Activated CD4-positive, alpha-beta T cell treated with anti-CD3 and anti-CD28 coated beads, Interleukin-2, amount 50 U/mL, for 4 hours (primary cell): Measurements from ENCODE around the gene ADARB2.
"Not testable (repeated sequence)": the region's sequence is repeated elsewhere in the genome, so short reads cannot be mapped to it uniquely, and the experiment has no call there.

Experiments used
- DNase-seq, 2 experiments: peaks; one replicate each; pipeline ENCODE4 v3.0.0-alpha.2; 2020

The ADARB2 gene

DNA sequence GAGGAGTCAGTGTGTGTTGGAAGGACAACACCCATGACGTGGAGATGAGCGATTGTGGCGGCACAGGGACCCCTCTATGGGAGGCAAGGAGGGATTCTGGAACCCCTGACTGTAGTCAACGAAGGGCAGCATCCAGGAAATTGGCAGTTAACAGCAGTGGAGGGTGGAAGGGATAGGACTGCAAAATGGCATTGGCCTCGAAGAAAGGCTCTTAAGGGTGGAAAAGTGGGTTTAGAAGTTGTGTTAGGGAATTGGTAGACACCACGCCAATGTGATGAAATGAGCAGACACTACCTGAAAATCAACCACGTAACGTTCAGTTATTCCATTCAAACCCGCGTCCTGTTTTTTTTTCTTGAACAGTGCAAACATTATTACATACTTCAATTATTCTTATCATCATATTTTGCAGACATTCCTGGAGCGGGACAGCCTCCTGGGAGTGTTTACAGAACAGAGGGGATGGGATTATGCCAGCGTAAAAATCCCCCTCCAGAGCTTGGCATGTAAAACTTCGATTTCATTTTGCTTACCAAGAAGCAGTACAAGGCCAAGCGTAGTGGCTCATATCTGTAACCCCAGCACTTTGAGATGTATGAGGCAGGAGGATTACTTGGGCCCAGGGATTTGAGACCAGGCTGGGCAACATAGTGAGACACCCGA is 409.0 kb downstream of the ADARB2 start:
- no peak for DNase-seq

DNA sequence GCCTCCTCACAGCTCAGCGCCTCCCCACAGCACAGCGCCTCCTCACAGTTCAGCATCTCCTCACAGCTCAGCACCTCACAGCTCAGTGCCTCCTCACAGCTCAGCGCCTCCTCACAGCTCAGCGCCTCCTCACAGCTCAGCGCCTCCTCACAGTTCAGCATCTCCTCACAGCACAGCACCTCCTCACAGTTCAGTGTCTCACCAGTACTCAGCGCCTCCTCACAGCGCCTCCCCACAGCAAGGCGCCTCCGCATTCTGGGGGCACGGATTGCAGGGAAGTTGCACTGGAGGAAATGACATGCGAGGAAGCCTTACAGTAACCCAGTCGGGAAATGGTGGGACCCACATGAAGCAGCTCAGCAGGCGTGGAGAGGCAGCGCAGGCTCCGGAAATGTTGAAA is 409.6 kb downstream of the ADARB2 start:
- no peak for DNase-seq

DNA sequence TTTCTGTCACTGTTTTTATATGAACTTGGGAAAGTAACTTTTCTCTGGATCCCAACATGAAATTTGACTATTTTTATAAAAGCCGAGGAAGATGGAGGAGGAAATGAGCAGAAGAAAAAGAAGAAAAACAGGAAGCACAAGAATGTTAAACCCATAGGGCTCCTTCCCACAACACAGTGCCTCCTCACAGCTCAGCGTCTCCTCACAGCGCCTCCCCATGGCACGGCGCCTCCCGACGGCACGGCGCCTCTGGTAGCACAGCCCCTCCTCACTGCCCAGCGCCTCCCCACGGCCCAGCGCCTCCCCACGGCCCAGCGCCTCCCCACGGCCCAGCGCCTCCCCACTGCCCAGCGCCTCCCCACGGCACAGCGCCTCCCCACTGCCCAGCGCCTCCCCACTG is 410.8 kb downstream of the ADARB2 start:
- not testable (repeated sequence) for DNase-seq

DNA sequence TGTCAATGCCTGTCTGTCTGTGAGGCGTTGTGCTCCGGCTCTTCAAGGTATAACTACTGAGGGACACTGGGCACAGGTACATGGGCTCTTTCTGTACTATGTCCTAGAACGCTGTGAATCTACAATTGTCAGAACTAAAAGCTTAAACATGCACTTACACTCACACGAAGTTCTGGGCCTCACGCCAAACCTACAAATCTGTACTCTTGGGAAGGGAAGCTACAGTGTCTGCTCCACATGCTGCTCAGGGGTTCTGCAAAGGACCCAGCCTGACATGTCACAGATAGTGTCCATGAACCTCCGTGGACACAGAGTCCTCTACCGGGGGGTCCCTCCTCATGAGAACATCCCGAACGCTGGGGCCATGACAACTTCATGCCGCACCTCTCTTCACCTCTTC is 412.4 kb downstream of the ADARB2 start:
- no peak for DNase-seq

DNA sequence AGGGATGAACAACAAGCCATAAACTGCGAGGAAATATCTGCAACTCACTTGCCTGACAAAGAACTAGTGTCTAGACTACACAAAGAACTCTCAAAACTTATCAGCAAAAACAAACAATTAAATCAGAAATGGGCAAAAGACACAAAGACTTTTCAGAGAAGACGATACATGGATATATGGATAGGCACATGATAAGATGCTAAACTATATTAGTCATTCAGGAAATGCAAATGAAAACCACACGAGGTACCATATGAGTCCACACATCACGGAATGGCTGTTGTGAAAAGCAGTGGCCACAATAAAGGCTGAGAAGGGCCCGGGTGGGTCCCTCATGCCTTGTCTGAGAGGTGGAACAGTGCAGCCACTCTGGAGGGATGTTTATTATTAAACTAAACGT is 413.4 kb downstream of the ADARB2 start:
- DNase-seq = no peak

DNA sequence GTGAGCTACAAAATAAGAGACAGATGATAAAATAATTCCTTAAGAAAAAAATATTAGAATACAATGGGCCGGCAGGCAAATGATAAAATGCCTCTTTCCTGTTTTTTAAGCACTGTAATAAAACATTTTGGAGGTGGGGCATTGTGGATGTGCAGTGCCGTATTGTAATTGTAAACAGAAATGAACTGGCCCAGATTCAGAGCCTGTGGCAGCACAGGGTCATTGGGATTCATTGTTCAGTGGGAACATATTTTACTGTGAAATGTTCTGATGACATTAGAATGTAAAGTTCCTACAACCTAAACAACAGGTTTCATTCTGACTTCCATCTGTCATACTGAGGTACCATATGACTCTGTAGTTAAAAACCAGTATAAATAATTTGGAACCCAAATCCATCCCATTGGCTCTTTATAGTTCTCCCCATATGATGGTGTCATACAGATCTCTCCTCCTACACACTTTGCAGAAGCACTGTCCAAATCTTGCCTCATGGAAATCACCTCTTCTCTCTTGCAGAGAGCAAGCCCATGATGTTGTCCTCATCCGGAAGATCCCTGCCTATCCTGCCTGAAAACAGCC is 416.5 kb downstream of the ADARB2 start:
- DNase-seq = no peak

DNA sequence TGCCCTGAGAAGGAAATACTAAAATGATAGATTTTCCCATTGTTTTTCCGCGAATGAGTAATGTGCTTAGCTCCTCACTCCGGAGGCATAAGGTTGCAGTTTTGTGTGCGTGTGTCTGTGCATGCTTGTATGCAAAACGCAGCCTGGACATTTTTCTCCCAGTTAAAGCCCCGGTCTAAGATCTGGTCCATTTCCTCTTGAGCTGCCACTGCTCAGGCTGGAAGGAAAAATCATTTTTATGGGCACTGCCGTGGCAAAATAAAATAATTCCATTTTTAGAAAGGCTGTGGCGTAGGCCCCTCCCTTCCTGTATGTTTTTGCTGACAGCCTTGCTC is 420.5 kb downstream of the ADARB2 start:
- DNase-seq = no peak

DNA sequence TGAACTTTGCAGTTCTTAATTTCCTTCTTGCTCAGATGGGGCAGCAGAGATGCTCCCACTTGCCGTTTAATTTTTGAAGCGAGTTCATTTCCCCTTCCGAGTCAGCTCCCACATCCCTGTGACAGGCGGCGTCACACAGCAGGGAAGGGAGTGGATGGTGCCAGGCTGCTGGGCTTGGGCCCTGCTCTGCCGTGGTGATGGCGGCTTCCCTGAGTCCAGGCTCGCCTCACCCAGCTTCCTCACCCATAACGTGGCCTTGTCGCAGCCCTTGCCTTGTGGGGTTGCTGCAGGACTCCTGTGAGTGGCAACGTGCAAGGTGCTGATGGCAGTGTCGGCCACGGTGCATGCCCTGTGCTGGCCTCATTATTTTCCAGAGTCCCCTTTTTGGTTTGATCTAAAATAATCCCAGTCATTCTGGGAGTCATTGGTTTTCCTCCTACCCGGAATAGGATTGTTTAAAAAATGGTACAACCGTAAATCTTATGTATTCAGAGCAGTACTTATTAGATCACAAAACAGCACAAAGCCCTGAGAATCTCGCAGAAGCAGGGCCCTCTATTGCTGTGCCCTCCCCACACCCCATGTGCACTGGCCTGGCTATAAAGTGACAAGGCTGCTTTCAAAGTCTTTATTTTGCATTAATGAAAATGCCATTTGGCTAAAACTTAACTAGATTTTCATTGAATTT is 421.1 kb downstream of the ADARB2 start:
- no peak for DNase-seq

DNA sequence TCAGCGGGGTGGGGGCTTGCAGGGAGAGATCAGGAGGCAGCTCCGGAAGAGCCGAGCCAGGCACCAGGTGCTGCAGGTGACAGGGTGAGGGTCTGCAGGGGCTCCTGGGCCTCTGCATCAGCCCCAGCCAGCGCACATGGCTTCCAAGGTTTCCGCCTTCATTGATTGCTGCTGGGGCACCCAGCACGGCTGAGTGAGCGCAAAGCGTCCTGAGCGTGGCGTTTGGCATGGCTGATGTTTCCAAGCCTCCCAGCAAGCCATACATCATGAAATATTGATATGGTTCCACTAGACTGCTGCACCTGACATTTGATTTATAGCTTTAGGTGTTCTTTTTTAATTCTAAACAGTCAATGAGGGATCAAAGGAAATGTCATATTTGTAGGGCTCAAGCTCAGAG is 422.1 kb downstream of the ADARB2 start:
- no peak for DNase-seq

DNA sequence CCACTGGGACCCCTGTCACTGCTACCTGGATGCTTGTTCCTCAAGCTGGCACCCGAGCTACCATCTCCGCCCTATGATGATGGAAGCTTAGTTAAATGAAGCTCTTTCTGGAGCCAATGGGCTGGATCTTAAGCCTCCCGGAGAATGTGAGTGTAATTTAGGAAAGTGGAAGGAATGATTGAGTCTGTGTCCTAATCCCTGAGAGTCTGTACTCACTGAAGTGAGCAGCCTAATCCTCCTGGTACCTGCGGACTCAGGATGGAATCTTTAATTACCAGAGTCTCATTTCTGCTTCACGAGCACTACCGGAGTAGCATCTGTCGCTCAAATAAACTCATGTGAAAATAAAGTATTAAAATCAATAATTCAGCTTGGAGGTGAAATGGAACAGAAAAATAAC is 425.6 kb downstream of the ADARB2 start:
- no peak for DNase-seq

DNA sequence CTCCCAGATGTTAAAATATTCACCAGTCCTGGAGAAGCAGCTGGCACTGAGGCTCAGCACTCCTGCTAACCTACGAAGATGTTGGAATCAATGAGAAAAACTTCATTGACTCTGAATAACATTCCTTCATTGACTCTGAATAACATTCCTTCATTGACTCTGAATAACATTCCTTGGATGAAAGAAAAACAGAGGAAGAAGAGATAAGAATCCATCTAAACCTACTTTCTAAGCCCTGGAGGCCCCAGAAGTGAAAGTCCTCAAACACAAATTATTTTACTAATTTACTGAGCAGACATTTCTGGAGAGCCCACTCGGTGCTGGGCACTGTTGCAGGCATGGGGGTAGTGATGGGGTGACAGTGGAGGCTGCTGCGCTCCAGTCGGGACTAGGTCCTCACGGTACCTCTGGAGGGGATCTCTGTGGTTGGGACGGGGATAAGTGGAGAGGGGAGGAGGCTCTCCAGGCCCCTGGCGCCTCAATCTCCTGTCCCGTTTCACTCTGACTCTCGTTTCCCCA is 427.0 kb downstream of the ADARB2 start:
- DNase-seq = no peak

DNA sequence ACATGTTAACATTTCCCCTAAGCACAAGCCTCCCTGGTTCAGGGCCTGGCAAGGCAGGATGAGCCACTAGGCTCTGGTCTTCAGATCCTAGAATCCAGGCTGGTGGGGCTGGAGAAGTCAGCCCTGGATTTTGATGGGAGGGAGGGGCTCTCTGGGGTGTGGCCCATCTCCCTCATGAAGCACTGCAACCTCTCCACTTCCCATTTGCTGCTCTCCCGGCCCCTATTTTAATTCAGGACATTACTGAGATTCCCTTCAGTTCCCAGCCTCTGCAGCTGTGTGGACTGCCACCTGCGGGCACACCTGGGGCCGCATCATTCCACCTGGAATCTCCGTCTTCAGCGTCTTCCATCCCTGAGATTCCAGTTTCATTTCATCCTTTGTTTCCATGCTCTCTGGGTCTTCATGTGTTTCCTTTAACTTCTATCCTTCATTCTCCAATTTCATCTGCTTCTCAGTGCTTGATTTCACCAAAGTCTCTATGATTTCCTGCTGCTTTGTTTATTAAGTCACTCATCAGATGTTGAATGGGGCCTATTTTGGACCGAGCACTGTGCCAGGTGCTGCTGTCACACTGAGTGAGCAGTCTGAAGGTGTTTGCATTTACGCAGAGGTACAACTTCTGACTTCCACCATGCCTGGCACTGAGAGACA is 427.6 kb downstream of the ADARB2 start:
- DNase-seq = no peak

DNA sequence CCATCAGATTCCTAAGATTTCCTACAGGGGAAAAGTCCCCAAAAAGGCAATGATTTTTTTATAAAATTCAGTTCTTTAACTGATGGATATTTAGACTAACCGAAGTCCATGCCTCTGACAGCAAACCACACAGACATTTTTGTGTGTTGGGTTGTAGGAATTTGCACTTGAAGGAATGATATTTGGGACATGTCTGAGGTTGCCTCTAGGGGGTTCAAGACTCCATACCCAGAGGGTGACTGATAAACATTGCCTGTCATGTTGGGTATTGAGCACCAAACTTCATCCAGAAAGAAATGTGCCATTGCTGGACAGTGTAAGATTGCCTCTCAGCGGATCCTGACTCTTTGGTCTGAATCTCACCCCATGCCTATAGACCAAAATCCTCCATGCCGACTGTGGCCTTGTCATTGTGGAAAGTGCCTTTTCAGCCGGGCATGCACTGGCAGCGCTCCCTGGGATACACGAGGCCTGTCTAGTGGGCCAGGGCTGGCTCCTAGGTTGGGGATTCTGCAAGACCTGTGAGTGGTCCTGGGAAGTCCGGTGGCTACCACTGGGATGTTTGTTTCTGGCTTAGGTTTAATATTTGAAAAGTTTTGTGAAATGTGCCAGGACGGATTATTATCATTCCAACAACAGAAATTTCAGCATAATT is 428.2 kb downstream of the ADARB2 start:
- DNase-seq = no peak

DNA sequence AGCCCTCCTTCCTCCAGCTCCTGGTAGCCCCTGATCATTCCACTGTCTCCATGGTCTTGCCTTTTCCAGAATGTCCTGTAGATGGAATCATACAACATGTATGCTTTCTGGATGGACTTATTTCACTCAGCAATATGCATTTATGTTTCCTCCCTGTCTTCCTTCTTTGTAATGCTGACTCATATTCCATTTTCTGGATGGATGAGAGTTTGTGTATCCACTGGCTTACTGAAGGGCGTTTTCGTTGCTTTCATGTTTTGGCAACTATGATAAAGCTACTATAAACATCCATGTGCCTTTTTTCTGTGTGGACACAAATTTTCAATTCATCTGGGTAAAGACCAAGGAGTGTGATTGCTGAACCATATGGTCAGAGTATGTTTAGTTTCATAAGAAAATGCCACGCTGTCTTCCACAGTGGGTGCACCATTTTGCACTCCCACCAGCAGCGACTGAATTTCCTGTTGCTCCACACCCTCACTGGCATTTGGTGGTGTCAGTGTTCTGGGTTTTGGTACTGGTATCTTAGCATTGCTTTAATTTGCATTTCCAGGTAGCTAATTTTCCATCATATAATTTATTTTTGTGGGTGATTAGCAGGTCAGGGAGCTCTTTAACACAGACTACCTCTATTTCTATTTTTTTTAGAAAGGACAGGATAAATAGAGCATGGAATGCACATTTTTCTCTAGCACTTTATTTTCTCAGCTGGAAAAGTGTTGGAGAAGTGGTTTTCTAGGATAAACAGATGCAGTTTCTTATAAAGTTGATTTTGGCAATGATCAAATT is 429.0 kb downstream of the ADARB2 start:
- no peak for DNase-seq

DNA sequence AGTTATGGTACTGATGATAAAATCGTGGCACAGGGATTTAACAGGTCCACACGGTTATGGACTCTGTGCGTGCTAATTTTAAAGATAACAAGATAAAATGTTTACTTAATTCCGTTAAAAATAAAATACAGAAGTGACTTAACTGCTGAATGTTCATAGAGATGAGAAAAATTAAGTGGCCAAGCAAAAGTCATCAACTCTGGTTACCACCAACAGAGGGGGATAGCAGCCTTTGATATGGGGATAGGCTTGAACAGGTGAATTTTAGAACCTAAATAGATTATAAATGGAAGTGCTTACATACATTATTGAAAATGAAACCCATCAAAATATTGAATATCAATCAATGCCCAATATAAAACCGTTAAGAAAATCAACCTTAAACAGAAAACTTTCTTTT is 436.2 kb downstream of the ADARB2 start:
- no peak for DNase-seq

DNA sequence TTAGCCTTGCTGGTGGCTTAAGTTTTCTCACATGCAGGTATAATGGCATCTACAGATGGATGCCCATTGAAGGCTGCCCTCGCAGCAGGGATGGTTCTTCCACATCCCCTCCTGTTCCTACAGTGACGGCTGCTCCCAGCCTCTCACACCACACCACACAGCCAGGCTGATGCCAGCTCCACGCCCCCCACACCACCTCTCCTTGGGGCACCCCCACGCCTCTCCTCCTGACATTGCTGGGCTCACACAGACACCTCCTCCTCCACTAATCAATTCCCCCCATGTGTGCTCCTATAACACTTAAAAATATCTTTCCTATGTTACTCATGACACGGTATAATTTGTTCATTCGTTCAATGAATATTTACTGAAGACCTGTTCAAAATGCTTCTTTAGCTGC is 437.1 kb downstream of the ADARB2 start:
- DNase-seq = no peak

DNA sequence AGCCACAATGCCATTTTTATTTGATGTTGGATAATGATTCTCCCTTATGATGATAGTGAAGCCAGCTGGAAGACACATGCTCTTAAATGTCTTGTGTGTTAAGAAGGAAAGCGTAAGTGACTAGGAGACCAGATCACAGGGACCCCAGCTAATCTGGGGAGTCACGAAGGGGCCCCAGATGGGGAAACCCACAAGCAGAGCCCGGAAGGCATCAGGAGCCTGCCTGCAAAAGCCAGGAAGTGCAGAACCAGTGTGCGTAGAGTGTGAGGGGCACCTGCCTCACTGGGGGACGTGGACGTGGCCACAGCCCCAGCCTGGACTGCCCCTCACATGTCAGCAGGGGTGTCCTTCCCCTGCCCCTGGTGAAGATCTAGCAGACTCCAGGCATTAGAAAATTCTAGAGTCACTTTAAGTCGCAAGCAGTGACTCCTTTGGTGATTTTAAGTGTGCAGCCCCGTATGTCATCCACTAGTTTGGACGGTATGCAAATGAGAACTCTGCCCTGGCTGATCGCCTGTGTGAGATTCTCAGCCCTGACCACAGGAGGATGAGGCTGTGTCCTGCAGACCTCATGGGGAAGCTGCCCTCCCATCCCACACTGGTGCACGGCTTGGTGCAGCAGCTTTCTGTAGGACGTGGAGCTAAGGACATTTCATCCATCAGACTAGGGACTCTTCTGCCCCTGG is 438.1 kb downstream of the ADARB2 start:
- no peak for DNase-seq

DNA sequence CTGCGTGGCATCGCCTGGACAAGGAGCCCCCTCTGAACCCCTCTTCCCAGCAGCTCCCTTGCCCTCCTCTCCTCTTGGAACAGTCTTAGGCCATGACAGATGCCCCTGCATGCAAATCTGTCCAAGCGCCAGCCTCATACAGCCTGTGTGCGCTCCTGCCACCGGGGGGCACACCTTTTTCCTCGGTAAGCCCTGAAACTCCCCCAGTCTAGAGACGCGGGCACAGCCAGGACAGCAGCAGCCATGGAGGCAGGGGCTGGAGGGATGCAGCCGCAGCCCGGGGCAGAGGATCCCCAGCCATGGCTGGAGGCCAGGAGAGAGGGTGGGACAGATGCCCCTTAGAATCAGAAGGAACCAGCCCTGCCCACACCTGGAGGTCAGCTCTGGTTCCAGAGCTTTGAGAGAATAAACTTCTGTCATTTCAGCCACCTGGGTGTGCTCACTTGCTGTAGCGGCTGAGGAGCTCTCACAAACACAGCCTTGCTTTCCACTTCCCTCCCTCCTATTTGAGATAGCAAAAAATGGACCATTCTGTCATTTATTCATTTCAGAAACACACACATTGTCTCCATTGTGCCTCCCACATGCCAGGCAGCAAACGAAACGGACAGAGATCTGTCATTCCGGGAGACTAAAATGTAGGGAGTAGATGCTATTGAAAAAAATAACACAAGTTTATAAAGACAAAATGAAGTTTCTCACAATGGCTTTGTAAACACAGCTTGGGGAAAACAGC is 439.6 kb downstream of the ADARB2 start:
- DNase-seq = no peak

DNA sequence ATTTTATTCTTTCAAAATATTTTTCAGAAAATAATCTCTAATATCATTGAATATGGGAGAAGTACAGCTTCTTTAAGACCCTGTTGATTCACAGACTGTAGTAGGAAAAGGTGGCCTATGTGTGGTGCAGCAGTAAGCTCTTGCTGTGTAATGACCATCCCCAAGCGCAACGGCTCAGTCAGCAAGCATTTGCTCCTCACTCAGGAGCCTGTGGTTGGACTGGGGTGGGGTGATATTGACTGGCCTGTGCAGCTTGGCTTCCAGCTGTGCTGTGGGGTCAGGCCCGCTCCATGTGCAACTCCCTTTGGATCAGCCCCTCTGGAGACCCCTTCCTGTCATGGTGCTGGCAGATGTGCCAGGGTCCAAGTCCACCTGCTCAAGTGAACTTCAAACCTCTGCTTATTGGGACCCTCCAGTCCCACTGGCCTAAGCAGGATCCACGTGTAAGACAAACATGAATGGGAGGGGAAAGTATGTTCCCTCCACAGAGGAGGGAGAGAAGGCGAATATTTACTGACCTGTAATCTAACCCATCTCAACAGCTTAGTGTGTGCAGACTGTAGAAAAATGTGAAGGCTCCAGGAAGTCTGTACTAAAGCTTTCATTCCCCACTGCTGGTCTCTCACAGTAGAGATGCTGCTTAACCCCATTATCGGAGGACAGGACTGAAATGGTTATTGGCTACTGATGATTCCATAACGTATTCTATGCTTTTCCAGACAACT is 441.4 kb downstream of the ADARB2 start:
- no peak for DNase-seq

DNA sequence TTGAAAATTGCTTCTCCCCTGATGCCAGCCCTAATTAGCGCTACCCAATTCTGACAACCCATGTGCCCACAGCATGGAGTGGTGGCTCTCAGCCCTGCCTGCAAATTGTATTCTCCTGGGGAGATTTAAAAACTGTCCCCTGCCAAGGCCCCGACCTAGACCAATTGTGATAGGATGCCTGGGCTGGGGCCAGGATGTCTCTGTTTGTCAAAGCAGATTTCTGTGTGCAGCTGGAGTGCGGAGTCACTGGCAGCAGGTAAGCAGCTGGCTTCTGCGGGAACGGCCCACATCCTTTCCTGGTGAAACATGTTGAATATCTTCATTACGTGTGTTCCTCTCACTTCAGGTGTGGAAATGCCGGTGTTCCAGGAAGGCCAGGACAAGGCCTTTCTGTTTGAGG is 442.6 kb downstream of the ADARB2 start:
- no peak for DNase-seq
